IMR-90 (cell line): Measurements from ENCODE around the gene SENP7. TPM values are rescaled to one million over a fixed set of nuclear protein-coding genes. Genes with fewer than 3 reads are reported as not detected.

ENCODE experiments used
- ATAC-seq: fragments of 200-7000 bp; cut with Tn5 transposase; 2 replicates; pipeline ENCODE4 v1.9.1; 2020; ENCODE audit warnings: low read depth, mild to moderate bottlenecking, moderate library complexity
- BruUV-seq: library from RNA; stranded (reverse); fragments of 400-500 nt; replicated peaks from 2 replicates; lab custom pipeline; 2021; lab: Mats Ljungman, UMichigan
- CTCF ChIA-PET: fragments of 300-600 bp; formaldehyde crosslinking; extraction: SDS; loops from one replicate; lab custom pipeline; 2021; ENCODE audit warnings: antibody characterized with exemption; lab: Yijun Ruan, JAX
- POLR2A ChIA-PET: fragments of 300-600 bp; sonication (Branson Sonifier 250); formaldehyde crosslinking; loops from one replicate; lab custom pipeline; 2022; ENCODE audit warnings: antibody characterized with exemption; ENCODE audit not compliant: unreplicated experiment; lab: Charles Lee
- DNase-seq: peaks from one replicate; pipeline ENCODE4 v3.0.0; 2013
- H2AFZ ChIP-seq: replicated peaks from 2 replicates; pipeline ENCODE3; 2013; ENCODE audit warnings: low read length, mild to moderate bottlenecking; ENCODE audit not compliant: poor library complexity
- H2AK5ac ChIP-seq: 2 replicates; pipeline ENCODE4 v1.6.1; 2013; ENCODE audit warnings: low read depth, low read length, inconsistent platforms
- H2AK9ac ChIP-seq: replicated peaks from 2 replicates; pipeline ENCODE3; 2013; ENCODE audit warnings: mild to moderate bottlenecking, low read depth, low read length, moderate library complexity; ENCODE audit not compliant: poor library complexity
- H2BK120ac ChIP-seq: 2 replicates; pipeline ENCODE4 v1.6.1; 2013; ENCODE audit warnings: low read depth, low read length, inconsistent platforms
- H2BK15ac ChIP-seq: 3 replicates; pipeline ENCODE4 v1.6.1; 2013; ENCODE audit warnings: low read depth, low read length, inconsistent platforms
- H2BK20ac ChIP-seq: 2 replicates; pipeline ENCODE4 v1.6.1; 2013; ENCODE audit warnings: low read depth, mild to moderate bottlenecking, inconsistent platforms, low read length, moderate library complexity
- H2BK5ac ChIP-seq: 2 replicates; pipeline ENCODE4 v1.6.1; 2013; ENCODE audit warnings: mild to moderate bottlenecking, low read depth, low read length, inconsistent platforms; ENCODE audit not compliant: poor library complexity, severe bottlenecking
- H3K14ac ChIP-seq: replicated peaks from 2 replicates; pipeline ENCODE4 v1.6.1; 2013; ENCODE audit warnings: low read depth, low read length, inconsistent platforms
- H3K18ac ChIP-seq: 2 replicates; pipeline ENCODE4 v1.6.1; 2013; ENCODE audit warnings: low read depth, low read length, control low read depth
- H3K23ac ChIP-seq: 2 replicates; pipeline ENCODE4 v1.6.1; 2013; ENCODE audit warnings: low read depth, low read length, inconsistent platforms
- H3K27ac ChIP-seq: 2 replicates; pipeline ENCODE4 v1.5.1; 2013; ENCODE audit warnings: mild to moderate bottlenecking, control low read depth, low read length; ENCODE audit not compliant: insufficient read depth
- H3K27me3 ChIP-seq: 2 replicates; pipeline ENCODE4 v1.6.1; 2013; ENCODE audit warnings: low read length; ENCODE audit not compliant: control insufficient read depth, insufficient read depth
- H3K36me3 ChIP-seq: 2 replicates; pipeline ENCODE4 v1.6.1; 2013; ENCODE audit warnings: low read length, mixed read lengths; ENCODE audit not compliant: control insufficient read depth, insufficient read depth
- H3K4ac ChIP-seq: 2 replicates; pipeline ENCODE4 v1.6.1; 2013; ENCODE audit warnings: low read depth, low read length, inconsistent platforms
- H3K4me1 ChIP-seq: 2 replicates; pipeline ENCODE4 v1.6.1; 2013; ENCODE audit warnings: low read length, mixed read lengths; ENCODE audit not compliant: control insufficient read depth, insufficient read depth
- H3K4me2 ChIP-seq: 2 replicates; pipeline ENCODE4 v1.6.1; 2013; ENCODE audit warnings: low read depth, mild to moderate bottlenecking, control low read depth, low read length, moderate library complexity
- H3K4me3 ChIP-seq: 2 replicates; pipeline ENCODE4 v1.5.1; 2013; ENCODE audit warnings: low read depth, mild to moderate bottlenecking, control low read depth, low read length, moderate library complexity; ENCODE audit not compliant: insufficient read depth
- H3K56ac ChIP-seq: 2 replicates; pipeline ENCODE4 v1.6.1; 2013; ENCODE audit warnings: low read length, inconsistent platforms; ENCODE audit not compliant: insufficient read depth; ENCODE audit errors: extremely low read depth
- H3K79me1 ChIP-seq, 2 experiments: 2 replicates each; pipeline ENCODE4 v1.6.1; 2013; ENCODE audit warnings: low read length in 2 of 2, inconsistent platforms in 1 of 2, low read depth in 1 of 2
- H3K9ac ChIP-seq: 2 replicates; pipeline ENCODE4 v1.6.1; 2013; ENCODE audit warnings: low read depth, low read length, control low read depth
- H3K9me1 ChIP-seq: 2 replicates; pipeline ENCODE4 v1.6.1; 2013; ENCODE audit warnings: low read length, inconsistent platforms; ENCODE audit not compliant: insufficient read depth
- H3K9me3 ChIP-seq: 2 replicates; pipeline ENCODE4 v1.6.1; 2013; ENCODE audit warnings: low read length; ENCODE audit not compliant: control insufficient read depth, insufficient read depth
- H4K20me1 ChIP-seq: 2 replicates; pipeline ENCODE4 v1.6.1; 2013; ENCODE audit warnings: low read length, inconsistent platforms; ENCODE audit not compliant: insufficient read depth
- H4K5ac ChIP-seq: 2 replicates; pipeline ENCODE4 v1.6.1; 2013; ENCODE audit warnings: mild to moderate bottlenecking, low read depth, low read length, control low read depth
- H4K8ac ChIP-seq, 2 experiments: 2 replicates each; pipeline ENCODE4 v1.6.1; 2013; ENCODE audit warnings: low read depth in 2 of 2, low read length in 2 of 2, control low read depth in 1 of 2, inconsistent platforms in 1 of 2
- H4K91ac ChIP-seq: 2 replicates; pipeline ENCODE4 v1.6.1; 2013; ENCODE audit warnings: low read depth, low read length, inconsistent platforms; ENCODE audit not compliant: insufficient read depth
- BHLHE40 ChIP-seq: fragments of 150-350 bp; IDR thresholded peaks from 2 replicates; pipeline ENCODE4 v1.6.1; 2016; ENCODE audit warnings: mild to moderate bottlenecking, low read depth, low read length
- CEBPB ChIP-seq: IDR thresholded peaks from 2 replicates; pipeline ENCODE4 v1.6.1; 2012; ENCODE audit warnings: low read depth, low read length, improper control_type of control experiment
- CHD1 ChIP-seq: IDR thresholded peaks from 2 replicates; pipeline ENCODE4 v1.6.1; 2012; ENCODE audit warnings: low read depth, low read length, improper control_type of control experiment
- FOS ChIP-seq: fragments of 150-350 bp; IDR thresholded peaks from 2 replicates; pipeline ENCODE4 v1.6.1; 2016; ENCODE audit warnings: low read depth, low read length
- MAFK ChIP-seq: IDR thresholded peaks from 2 replicates; pipeline ENCODE4 v1.6.1; 2012; ENCODE audit warnings: low read depth, low read length, improper control_type of control experiment
- MAZ ChIP-seq: IDR thresholded peaks from 2 replicates; pipeline ENCODE4 v1.6.1; 2012; ENCODE audit warnings: low read depth, mild to moderate bottlenecking, low read length, improper control_type of control experiment, moderate library complexity, borderline replicate concordance
- MXI1 ChIP-seq: IDR thresholded peaks from 2 replicates; pipeline ENCODE4 v1.6.1; 2012; ENCODE audit warnings: low read depth, mild to moderate bottlenecking, low read length, moderate library complexity, borderline replicate concordance
- NFE2L2 ChIP-seq: fragments of 150-350 bp; IDR thresholded peaks from 2 replicates; pipeline ENCODE4 v1.6.1; 2016; ENCODE audit warnings: low read depth, mild to moderate bottlenecking, low read length
- POLR2A ChIP-seq: IDR thresholded peaks from 2 replicates; pipeline ENCODE4 v1.6.1; 2012; ENCODE audit warnings: mild to moderate bottlenecking, low read depth, low read length
- RAD21 ChIP-seq: IDR thresholded peaks from 2 replicates; pipeline ENCODE4 v1.6.1; 2012; ENCODE audit warnings: low read length, improper control_type of control experiment
- RCOR1 ChIP-seq: IDR thresholded peaks from 2 replicates; pipeline ENCODE4 v1.6.1; 2012; ENCODE audit warnings: mild to moderate bottlenecking, low read length, improper control_type of control experiment; ENCODE audit not compliant: insufficient replicate concordance
- RFX5 ChIP-seq: IDR thresholded peaks from 2 replicates; pipeline ENCODE4 v1.8.0; 2012; ENCODE audit warnings: low read depth, mild to moderate bottlenecking, low read length, moderate library complexity
- SMC3 ChIP-seq: fragments of 150-350 bp; IDR thresholded peaks from 2 replicates; pipeline ENCODE4 v1.6.1; 2016; ENCODE audit warnings: low read depth, mild to moderate bottlenecking, antibody characterized with exemption, low read length, moderate library complexity
- WGBS, 2 experiments: methylation state at CpG; one replicate each; pipeline versions ENCODE4 v1.1.5 to v1.1.7; 2013; ENCODE audit warnings: missing lambda C conversion rate in 2 of 2; ENCODE audit not compliant: insufficient read length in 1 of 2; ENCODE audit errors: extremely low coverage in 2 of 2; 5-methylcytosine and 5-hydroxymethylcytosine counted together
- dilution Hi-C: fragments of 300-500 bp; cut with HindIII; formaldehyde crosslinking; loops from one replicate; pipeline ENCODE4 v1.14.3; 2018; ENCODE audit warnings: low sequenced_read_pairs; ENCODE audit not compliant: unreplicated experiment
- in situ Hi-C: fragments of 300-500 bp; cut with MboI; formaldehyde crosslinking; loops from 3 replicates; pipeline ENCODE4 v1.14.3; 2019; ENCODE audit warnings: low sequenced_read_pairs, inconsistent platforms, mixed read lengths
- intact Hi-C: fragments of 100-400 bp; cut with micrococcal nuclease; formaldehyde crosslinking; loops from 2 replicates; pipeline ENCODE4 v1.10.0; 2022
- polyA plus RNA-seq, 3 experiments: library from polyadenylated mRNA; depleted of rRNA; stranded (reverse); fragments of >200 nt; gene quantifications; 2 replicates each; pipeline ENCODE4 v1.2.3, GENCODE V29; 2012; ENCODE audit warnings: low replicate concordance in 1 of 3
- total RNA-seq: library from RNA; depleted of rRNA; stranded (reverse); fragments of >200 nt; gene quantifications from 2 replicates; pipeline ENCODE4 v1.2.3, GENCODE V29; 2012
- TF ChIP-seq, protein P1 (sequence below): fragments of 150-350 bp; IDR thresholded peaks from 2 replicates; pipeline ENCODE4 v1.6.1; 2016; ENCODE audit warnings: low read depth, mild to moderate bottlenecking, low read length, moderate library complexity, borderline replicate concordance
- TF ChIP-seq, protein P2 (sequence below): fragments of 150-350 bp; IDR thresholded peaks from 2 replicates; pipeline ENCODE4 v1.6.1; 2017; ENCODE audit warnings: mild to moderate bottlenecking, antibody characterized with exemption, low read length, low read depth
- TF ChIP-seq, protein P3 (sequence below): conservative IDR thresholded peaks from 2 replicates; pipeline ENCODE4 v1.5.1; 2012; ENCODE audit warnings: mild to moderate bottlenecking, low read depth, low read length, improper control_type of control experiment

Gene SENP7
- total and polyA plus RNA-seq, 2 of the 4 experiments (the other 2 are of a cell fraction), result 5.5 to 8.4 TPM

DNA sequence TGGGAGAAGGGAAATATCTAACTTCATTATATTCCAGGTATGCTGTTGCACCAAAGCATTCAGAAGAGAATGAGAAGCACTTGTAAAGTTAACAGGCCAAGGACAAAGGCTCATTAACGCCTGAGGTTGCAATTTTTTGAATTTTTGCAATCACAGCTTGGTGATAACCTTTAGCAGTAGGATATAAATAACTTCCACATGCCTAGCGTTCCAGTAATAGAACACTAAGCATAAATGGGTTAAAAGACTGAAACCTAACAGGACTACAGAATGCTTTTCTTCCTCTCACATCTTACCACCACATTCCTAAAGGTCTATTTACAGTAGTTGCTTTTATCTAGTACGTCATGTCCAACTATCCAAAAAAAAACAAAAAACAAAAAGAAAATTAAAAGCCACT lies 135.2 kb downstream of the SENP7 start:
- H4K20me1 ChIP-seq, result no peaks in the 10 kb centered on the region
- POLR2A ChIA-PET, result no interaction called here
- no CpG with 5 or more reads among the region's 3 CpGs for WGBS, 2 experiments
- in situ Hi-C loops (no loop called here), intact Hi-C loops (no loop called here), dilution Hi-C loops (no loop called here)
- H2BK120ac ChIP-seq, result no peak overlapping the region
- no peak overlapping the region for H2BK20ac ChIP-seq
- H3K36me3 ChIP-seq, result no peaks in the 10 kb centered on the region
- no peak overlapping the region for H2AFZ ChIP-seq
- H2BK15ac ChIP-seq, result no peak overlapping the region
- no peak overlapping the region for H2AK5ac ChIP-seq
- peaks cover 5 to 10% of the 10 kb centered on the region in 2 experiments; a peak in 3 of 4 replicates for H3K79me1 ChIP-seq
- H3K14ac ChIP-seq, result no peak overlapping the region
- H3K9me1 ChIP-seq, result no peaks in the 10 kb centered on the region
- no peak overlapping the region for H3K4me3 ChIP-seq
- no peak overlapping the region for H3K4me2 ChIP-seq
- no peak overlapping the region for H3K18ac ChIP-seq
- no peak overlapping the region for H4K91ac ChIP-seq
- H4K5ac ChIP-seq, result no peak overlapping the region
- peaks cover 3% of the 10 kb centered on the region; the same call in 1 of the 2 replicates for H3K4me1 ChIP-seq
- DNase-seq (peak; percentile 6), ATAC-seq (peak; percentile 29; the same call in 1 of the 2 replicates)
- CTCF ChIA-PET, result no interaction called here
- H2BK5ac ChIP-seq, result no peak overlapping the region
- H2AK9ac ChIP-seq, result no peak overlapping the region
- no peak overlapping the region for H3K4ac ChIP-seq
- TF ChIP-seq CHD1 (no peak), MAFK (no peak), BHLHE40 (no peak), RAD21 (no peak), POLR2A (no peak), RCOR1 (no peak), FOS (no peak), MXI1 (no peak), NFE2L2 (no peak), RFX5 (no peak), SMC3 (no peak), MAZ (no peak), CEBPB (no peak)
- TF ChIP-seq, protein P1, sequence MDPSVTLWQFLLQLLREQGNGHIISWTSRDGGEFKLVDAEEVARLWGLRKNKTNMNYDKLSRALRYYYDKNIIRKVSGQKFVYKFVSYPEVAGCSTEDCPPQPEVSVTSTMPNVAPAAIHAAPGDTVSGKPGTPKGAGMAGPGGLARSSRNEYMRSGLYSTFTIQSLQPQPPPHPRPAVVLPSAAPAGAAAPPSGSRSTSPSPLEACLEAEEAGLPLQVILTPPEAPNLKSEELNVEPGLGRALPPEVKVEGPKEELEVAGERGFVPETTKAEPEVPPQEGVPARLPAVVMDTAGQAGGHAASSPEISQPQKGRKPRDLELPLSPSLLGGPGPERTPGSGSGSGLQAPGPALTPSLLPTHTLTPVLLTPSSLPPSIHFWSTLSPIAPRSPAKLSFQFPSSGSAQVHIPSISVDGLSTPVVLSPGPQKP, result no peak
- TF ChIP-seq, protein P2, sequence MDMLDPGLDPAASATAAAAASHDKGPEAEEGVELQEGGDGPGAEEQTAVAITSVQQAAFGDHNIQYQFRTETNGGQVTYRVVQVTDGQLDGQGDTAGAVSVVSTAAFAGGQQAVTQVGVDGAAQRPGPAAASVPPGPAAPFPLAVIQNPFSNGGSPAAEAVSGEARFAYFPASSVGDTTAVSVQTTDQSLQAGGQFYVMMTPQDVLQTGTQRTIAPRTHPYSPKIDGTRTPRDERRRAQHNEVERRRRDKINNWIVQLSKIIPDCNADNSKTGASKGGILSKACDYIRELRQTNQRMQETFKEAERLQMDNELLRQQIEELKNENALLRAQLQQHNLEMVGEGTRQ, result no peak
- TF ChIP-seq, protein P3, sequence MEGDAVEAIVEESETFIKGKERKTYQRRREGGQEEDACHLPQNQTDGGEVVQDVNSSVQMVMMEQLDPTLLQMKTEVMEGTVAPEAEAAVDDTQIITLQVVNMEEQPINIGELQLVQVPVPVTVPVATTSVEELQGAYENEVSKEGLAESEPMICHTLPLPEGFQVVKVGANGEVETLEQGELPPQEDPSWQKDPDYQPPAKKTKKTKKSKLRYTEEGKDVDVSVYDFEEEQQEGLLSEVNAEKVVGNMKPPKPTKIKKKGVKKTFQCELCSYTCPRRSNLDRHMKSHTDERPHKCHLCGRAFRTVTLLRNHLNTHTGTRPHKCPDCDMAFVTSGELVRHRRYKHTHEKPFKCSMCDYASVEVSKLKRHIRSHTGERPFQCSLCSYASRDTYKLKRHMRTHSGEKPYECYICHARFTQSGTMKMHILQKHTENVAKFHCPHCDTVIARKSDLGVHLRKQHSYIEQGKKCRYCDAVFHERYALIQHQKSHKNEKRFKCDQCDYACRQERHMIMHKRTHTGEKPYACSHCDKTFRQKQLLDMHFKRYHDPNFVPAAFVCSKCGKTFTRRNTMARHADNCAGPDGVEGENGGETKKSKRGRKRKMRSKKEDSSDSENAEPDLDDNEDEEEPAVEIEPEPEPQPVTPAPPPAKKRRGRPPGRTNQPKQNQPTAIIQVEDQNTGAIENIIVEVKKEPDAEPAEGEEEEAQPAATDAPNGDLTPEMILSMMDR, result no peak
- H3K27me3 ChIP-seq, result no peaks in the 10 kb centered on the region
- H4K8ac ChIP-seq, result no peak overlapping the region
- no peak overlapping the region for H3K27ac ChIP-seq
- no peaks in the 10 kb centered on the region for H3K9me3 ChIP-seq
- no peak overlapping the region for H3K9ac ChIP-seq
- no peak overlapping the region for H3K56ac ChIP-seq
- no peak overlapping the region for H3K23ac ChIP-seq
- BruUV-seq, result no TSS peak
